ENCODE data around the gene SVIL.

DNA sequence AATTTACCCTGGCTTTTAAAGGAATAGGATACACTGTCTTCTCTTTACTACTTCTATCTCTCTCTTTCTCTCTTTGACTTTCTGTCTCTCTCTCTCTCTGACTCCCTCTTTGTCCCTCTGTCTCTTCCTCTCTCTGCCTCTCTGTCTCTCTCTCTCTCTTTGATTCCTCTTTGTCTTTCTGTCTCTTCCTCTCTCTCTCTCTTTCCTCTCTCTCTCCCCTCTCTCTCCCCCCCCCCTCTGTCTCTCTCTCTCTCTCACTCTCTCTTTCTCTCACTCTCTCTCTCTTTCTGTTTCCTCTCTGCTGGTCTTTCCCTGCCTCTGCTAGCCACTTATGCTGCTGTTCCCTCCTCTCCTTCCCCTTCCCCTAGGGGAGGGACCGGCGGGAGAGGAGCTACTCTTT, 196.9 kb downstream of the SVIL start:
- TF ChIP-seq CTCF (conservative IDR thresholded peaks at IDR 0.05; ENCODE audit: low read length) (no peak), EZH2phosphoT487 (IDR thresholded peaks at IDR 0.05; ENCODE audit: borderline replicate concordance) (no peak)
